HFFc6 (cell line): ENCODE results near the gene BABAM2. TPM values are rescaled to one million over a fixed set of nuclear protein-coding genes. Genes with fewer than 3 reads are reported as not detected.

Experiments
- DNase-seq: peaks from one replicate; pipeline ENCODE4 v3.0.0-alpha.2; 2018
- H3K27ac Mint-ChIP-seq: 2 replicates; pipeline ENCODE4 v1.8.0; 2020; ENCODE audit warnings: mild to moderate bottlenecking, mixed read lengths
- H3K27me3 Mint-ChIP-seq: 2 replicates; pipeline ENCODE4 v1.8.0; 2021; ENCODE audit warnings: mild to moderate bottlenecking, moderate library complexity, mixed read lengths; ENCODE audit not compliant: insufficient read depth
- H3K36me3 Mint-ChIP-seq: 2 replicates; pipeline ENCODE4 v1.8.0; 2021; ENCODE audit warnings: low read depth, mixed read lengths
- H3K4me1 Mint-ChIP-seq: 2 replicates; pipeline ENCODE4 v1.8.0; 2020; ENCODE audit warnings: low read depth, mixed read lengths
- H3K4me3 Mint-ChIP-seq: 2 replicates; pipeline ENCODE4 v1.8.0; 2020; ENCODE audit warnings: mild to moderate bottlenecking, moderate library complexity, mixed read lengths
- H3K9me3 Mint-ChIP-seq: 2 replicates; pipeline ENCODE4 v1.8.0; 2020; ENCODE audit warnings: mild to moderate bottlenecking, mixed read lengths
- long read RNA-seq: library from polyadenylated mRNA; unstranded; transcript quantifications from one replicate; pipeline ENCODE4 v2.0.0, GENCODE V29; 2019
- total RNA-seq, 6 experiments: library from RNA; stranded (reverse); fragmentation: NEBNext Ultra II Directional; extraction: Animal tissue kit (Norgen Biotek cat#: 25700); gene quantifications; 2 replicates in 1 of 6; 3 replicates in 5 of 6; pipeline ENCODE4 v1.2.3, GENCODE V29; 2021
- TF ChIP-seq, protein P1 (sequence below): fragments of 200-600 bp; sonication (generic); IDR thresholded peaks from 2 replicates; pipeline ENCODE4 v1.5.0; 2021; ENCODE audit warnings: antibody characterized with exemption, mild to moderate bottlenecking

BABAM2 gene
- 10 to 100 TPM; 30.8 to 46.6 (median 41.2) TPM for total RNA-seq
- long read RNA-seq, transcript BABAM2-204 (12 exons, 1,657 nt) = major isoform, 46 of 90 reads
- long read RNA-seq, transcript BABAM2-202 (13 exons, 1,852 nt) = minor isoform, 9 of 90 reads
- long read RNA-seq, partial matches to known transcripts = 5 of 90 reads
- long read RNA-seq, other reads (novel, unspliced or antisense) = 24 of 90 reads

DNA sequence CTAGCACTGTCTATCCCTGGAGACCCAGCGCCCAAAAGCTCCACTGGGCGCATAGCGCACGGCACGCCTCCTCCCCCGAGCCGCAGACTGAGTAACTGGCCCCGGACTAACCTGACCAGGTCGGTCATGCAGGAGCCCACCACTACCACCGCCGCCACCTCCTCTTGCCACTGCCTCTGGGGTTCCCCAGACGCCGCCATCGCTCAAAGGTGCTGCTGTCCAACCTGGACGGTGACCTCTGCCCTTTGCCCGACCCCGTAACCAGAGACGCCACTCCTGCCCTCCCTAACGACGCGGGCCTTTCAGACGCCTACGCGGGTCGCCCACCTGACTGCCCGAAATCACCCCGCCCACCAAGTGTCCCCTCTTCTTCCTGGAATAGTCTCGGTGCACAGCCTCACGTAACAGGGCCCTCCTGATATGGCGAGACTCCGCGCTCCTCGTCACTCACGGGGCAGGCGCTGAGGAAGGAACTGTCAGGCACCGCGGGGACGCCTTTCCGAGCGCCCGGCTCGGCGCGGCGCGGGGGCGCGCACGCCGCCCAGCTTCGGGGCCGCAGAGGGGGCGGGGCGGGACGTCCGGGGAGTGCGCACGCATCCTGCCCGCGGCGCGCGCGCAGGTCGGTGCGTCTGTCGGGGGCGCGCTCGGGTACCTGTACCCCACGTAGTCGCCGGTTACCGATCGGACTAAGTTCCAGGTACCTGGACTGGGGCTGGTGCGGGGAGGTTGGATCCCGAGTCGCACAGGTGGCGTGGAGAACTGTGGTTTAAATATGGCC is at the start of gene BABAM2, which contains the start of gene RBKS:
Gene BABAM2 (plus strand): TSS at position 584 of the 778 bp plus-strand sequence. CDS start 3,828 bp downstream, outside the sequence.
Gene RBKS (minus strand): TSS at position 242 of the 778 bp plus-strand sequence. CDS start 42 bp downstream, at position 200.
- Mint-ChIP-seq H3K27me3 (peaks cover 2% of the 10 kb centered on the region; the same call in 1 of the 2 replicates), H3K4me3 (peak within 1 kb of the TSS; percentile 97), H3K9me3 (no peaks in the 10 kb centered on the region), H3K4me1 (peaks cover 70% of the 10 kb centered on the region), H3K27ac (peak within 1 kb of the TSS; percentile 98), H3K36me3 (peaks cover 28% of the 10 kb centered on the region)
- TF ChIP-seq, protein P1, sequence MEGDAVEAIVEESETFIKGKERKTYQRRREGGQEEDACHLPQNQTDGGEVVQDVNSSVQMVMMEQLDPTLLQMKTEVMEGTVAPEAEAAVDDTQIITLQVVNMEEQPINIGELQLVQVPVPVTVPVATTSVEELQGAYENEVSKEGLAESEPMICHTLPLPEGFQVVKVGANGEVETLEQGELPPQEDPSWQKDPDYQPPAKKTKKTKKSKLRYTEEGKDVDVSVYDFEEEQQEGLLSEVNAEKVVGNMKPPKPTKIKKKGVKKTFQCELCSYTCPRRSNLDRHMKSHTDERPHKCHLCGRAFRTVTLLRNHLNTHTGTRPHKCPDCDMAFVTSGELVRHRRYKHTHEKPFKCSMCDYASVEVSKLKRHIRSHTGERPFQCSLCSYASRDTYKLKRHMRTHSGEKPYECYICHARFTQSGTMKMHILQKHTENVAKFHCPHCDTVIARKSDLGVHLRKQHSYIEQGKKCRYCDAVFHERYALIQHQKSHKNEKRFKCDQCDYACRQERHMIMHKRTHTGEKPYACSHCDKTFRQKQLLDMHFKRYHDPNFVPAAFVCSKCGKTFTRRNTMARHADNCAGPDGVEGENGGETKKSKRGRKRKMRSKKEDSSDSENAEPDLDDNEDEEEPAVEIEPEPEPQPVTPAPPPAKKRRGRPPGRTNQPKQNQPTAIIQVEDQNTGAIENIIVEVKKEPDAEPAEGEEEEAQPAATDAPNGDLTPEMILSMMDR = no peak
- DNase-seq = peak; percentile 72

DNA sequence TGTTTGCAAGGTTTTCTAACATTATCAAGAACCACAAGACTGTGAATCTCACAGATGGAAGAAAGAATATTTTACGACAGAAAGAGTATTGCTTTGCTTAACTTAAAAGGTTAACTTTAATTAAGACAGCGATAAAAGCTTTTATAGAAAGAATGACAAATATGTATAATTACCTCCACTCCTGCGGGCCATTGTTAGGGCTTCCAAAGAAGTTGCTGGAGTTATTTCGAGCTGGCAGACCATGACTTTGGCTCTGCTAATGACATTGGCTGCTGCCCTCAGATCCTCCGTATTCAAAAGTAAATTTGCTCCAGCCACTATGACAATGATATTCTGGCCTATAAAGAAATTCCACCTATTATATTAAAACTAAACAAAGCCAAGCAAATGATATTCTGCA is 47.6 kb upstream of the BABAM2 start:
- Mint-ChIP-seq H3K27me3 (no peaks in the 10 kb centered on the region; the same call in 1 of the 2 replicates), H3K9me3 (no peaks in the 10 kb centered on the region), H3K36me3 (no peaks in the 10 kb centered on the region), H3K4me3 (no peak overlapping the region), H3K4me1 (peaks cover 11% of the 10 kb centered on the region), H3K27ac (no peak overlapping the region)
- DNase-seq = no peak
- TF ChIP-seq, protein P1 = no peak

DNA sequence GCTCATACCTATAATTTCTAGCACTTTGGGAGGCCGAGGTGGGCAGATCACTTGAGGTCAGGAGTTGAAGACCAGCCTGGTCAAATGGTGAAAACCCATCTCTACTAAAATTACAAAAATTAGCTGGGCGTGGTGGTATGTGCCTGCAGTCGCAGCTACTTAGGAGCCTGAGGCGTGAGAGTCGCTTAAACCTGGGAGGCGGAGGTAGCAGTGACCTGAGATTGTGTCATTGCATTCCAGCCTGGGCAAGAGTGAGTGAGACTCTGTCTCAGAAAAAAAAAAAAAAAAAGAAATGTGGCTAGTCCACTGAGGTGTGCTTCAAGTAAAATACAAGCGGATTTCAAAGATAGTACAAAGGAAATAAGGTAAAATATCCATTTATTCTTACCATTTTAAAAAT is 46.5 kb upstream of the BABAM2 start:
- Mint-ChIP-seq H3K27ac (no peak overlapping the region), H3K27me3 (no peaks in the 10 kb centered on the region; the same call in 1 of the 2 replicates), H3K9me3 (no peaks in the 10 kb centered on the region), H3K4me1 (peaks cover 11% of the 10 kb centered on the region), H3K36me3 (no peaks in the 10 kb centered on the region), H3K4me3 (no peak overlapping the region)
- TF ChIP-seq, protein P1 = no peak
- DNase-seq = no peak

DNA sequence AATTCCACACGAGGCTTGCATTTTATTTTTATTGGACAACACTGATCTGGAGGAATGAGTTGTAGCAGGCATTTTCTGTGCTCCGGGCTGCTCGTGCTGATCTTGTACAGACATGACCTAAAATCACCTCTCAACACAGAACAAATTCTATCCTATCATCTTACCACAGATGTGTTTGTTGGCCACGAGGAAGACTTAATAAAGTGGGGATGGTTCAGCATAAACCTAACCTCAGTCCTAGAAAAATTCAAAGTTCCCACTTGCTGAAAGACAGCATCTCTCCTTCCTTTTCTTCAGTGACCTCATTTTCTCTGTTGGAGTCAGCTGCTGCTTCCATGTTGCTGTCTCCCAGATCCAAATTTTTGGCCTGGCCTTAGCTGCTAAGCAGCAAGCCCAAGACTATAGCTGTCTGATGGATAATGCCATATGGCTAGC is 45.7 kb upstream of the BABAM2 start:
- H3K36me3 Mint-ChIP-seq = peaks cover 3% of the 10 kb centered on the region; the same call in 1 of the 2 replicates
- H3K9me3 Mint-ChIP-seq = no peaks in the 10 kb centered on the region
- H3K4me3 Mint-ChIP-seq = no peak overlapping the region
- no peak for DNase-seq
- peaks cover 11% of the 10 kb centered on the region for H3K4me1 Mint-ChIP-seq
- no peaks in the 10 kb centered on the region; the same call in 1 of the 2 replicates for H3K27me3 Mint-ChIP-seq
- no peak overlapping the region for H3K27ac Mint-ChIP-seq
- TF ChIP-seq, protein P1 = no peak

DNA sequence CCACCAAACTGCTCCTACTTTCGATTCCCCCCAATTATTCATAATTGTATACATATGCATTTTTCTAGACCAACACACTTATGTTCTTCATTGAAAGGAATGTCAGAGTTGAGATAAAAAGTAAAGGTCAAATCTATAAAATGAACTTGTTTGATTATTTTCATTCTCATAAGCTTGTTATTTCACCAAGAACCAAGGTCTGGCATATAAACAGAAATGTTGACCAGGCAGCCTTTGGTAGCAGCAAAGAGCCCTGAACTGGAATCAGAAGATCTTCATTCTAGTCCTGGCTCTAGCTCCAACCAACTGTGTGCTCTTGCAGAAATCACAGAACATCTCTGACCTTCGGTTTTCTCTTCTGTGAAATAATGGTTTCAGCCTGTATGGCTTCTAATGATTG is 43.2 kb upstream of the BABAM2 start:
- no peak overlapping the region for H3K27ac Mint-ChIP-seq
- no peaks in the 10 kb centered on the region for H3K9me3 Mint-ChIP-seq
- H3K4me1 Mint-ChIP-seq = peaks cover 11% of the 10 kb centered on the region
- peaks cover 4% of the 10 kb centered on the region; the same call in 1 of the 2 replicates for H3K36me3 Mint-ChIP-seq
- TF ChIP-seq, protein P1 = no peak
- H3K27me3 Mint-ChIP-seq = no peaks in the 10 kb centered on the region; the same call in 1 of the 2 replicates
- no peak overlapping the region for H3K4me3 Mint-ChIP-seq
- no peak for DNase-seq
